ENCODE data around the gene SUSD1.

Gene SUSD1

DNA sequence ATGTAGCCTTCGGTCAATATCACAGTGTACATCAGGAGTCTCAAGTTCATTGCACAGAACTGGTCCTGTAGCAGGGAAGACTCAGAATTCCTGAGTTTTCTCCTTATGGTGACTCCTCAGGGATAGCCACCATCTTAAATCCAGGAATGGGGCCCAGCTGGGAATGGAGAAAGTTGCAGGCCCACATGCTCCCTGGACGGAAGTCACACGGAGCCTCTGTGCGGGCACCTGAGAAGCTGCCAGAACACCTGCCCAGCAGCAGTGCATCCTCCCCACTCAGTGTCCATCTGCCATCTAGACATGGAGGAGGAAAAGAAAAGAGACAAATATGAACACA is 133.9 kb downstream of the SUSD1 start:
- DNase-seq (ENCODE audit: low read depth) = no peak

DNA sequence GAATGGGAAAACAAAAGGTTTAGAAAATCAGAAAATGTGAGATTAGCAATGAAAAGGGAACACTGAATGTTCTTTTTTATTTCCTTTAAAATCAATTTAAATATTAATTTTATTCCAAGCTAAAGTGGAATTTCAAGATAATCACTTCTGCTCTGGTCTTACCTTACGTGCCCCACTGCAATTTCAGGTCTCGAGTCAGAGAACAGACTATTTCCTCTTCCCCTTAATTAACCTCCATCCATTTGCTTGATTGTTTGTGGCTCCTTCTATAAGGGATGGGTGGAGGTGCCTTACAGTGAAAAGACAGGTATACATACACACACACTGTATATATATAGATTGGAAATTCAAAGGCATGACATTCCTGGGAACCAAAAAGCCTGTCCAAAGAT is 137.1 kb downstream of the SUSD1 start:
- no peak for DNase-seq (ENCODE audit: low read depth)

DNA sequence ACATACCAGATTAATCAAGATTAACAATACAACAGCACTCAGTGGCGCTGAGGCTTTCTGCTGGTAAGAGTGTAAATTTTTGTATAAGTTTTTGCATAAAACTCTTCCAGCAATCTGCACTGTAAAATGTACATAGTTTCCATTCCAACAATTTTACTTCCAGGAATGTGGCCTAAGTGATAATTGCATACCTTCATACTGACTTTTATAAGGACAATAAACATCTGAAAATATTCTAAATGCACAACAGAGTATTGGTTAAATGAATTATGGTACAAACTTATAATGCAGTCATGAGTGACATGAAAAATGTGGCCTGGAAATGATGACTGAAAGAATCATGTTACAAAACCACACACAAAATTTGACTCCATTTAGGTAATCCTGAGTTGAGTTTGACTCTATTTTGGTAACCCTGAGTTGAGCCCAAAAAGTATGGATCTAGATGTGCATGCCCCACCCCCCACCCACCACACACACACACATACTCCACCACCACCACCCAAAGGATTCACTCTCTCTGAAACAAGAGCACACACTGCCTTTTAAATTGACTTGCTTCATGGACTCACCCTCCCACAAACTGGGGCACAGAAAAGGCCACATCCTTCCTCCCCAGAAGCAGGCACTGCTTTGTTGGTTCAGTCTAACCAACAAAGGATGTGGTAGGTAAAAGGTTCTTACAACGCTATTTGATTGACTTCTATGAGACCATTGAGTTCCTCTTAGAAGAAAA is 137.6 kb downstream of the SUSD1 start:
- peak; percentile 89 for DNase-seq (ENCODE audit: low read depth)

DNA sequence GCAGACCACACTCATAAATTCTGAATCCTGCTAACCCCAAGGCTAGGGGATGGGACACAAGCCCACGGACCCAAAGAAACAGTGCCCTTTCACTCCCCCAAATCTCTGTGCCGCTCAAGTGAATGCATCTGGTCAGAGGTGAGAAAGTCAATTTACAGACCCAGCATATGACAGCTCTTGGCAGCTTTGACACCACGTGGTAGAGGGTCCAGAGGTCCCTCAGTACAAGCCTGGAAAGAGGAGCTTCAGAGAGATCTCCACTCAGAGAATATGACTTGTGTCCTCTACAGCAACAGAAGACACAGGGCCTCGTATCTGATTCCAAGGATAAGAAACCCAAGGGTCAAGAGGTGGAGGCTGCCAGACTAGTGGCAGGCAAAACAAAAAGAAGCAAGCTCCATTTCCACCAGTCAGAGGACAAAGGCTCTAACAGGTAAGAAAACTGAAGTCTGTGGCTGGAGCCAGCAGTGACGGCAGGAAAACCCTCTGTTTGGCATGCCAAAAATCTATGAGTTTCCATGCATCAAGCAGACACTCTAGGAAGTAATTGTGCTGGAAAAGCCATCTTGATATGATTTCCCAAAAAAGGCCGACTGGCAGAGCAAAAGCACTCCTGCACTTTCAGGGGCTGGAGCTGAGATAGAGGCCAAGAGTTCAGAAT is 139.8 kb downstream of the SUSD1 start:
- DNase-seq (ENCODE audit: low read depth) = no peak

DNA sequence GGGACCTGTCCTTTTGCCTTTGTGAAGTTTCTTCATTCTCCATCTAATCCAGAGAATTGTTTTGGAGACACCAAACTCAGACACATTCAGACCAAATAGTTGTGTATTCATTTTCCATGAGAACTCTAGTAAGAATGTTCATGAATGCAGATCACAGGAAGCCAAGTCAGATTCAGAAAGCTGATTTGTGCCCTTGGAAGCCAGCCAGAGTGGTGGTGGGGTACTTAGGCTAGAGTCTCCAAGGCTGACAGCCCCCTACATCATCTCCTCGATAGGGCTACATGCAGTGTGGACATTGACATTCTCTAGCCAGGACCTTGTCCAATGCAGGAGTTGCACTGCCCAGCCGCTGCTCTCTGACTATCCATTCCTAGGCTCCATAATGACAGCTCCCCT is 140.9 kb downstream of the SUSD1 start:
- DNase-seq (ENCODE audit: low read depth) = no peak

DNA sequence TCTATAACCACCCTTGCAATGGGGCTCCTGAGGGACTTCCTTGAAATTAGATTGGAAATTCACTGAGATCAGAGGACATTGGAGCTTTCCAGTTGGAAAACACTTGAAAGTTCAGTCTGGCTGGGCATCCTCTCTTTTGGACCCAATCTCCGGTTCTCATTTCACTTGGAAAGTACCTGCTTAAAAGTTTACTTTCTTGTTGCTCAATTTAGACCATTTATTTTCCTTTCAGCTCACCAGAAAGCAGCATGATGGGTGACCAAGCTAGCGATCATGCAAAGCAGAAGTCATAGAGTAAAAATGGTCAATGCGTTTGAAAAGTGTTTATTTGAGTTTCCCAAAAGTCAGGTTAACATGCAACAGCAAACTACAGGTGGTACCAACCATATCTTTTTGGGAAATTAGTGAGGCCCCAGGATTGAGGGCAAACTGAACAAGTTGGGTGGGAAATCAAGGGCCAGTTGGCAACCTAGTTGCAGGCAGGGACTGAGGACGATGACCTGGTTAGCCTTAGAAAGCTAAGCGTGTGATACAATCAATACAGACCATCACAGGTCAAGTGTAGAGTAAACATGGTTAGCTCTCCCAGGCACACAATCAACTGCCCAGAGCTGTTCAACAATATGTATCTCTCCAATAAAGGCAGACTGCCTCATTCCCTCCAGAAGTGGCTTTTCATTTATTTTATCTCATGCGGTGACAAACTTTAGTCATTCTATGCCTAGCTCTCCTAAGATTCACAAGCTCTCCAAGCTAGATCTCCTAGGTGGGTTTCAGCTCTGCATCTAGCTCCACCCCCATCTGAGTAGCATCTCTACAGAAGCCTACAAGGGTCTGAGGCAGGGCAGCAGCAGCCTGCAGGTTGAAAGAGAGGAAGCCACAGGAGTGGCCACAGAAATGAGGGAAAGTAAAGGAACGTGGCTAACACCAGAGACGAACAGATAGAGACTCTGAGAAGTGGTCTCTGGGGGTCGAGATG is 141.6 kb downstream of the SUSD1 start:
- DNase-seq (ENCODE audit: low read depth) = no peak

DNA sequence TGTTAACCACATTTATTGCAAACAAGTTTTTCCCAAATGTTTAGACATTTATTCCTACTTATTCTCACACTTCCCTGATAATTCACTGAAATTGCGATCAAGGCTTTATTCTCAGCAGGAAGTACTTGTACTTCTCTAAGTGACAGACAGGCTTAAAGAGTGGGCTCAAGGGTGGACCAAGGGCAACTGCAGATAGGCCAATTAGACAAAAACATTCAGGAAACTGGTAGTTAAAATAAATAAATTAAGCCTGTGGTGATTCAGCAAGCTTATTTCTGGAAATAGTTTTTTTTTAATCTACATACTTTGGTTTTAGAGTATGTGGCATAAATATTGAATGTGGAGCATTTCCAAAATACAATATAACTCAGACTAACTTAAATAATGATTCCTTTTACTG is 142.4 kb downstream of the SUSD1 start:
- no peak for DNase-seq (ENCODE audit: low read depth)

DNA sequence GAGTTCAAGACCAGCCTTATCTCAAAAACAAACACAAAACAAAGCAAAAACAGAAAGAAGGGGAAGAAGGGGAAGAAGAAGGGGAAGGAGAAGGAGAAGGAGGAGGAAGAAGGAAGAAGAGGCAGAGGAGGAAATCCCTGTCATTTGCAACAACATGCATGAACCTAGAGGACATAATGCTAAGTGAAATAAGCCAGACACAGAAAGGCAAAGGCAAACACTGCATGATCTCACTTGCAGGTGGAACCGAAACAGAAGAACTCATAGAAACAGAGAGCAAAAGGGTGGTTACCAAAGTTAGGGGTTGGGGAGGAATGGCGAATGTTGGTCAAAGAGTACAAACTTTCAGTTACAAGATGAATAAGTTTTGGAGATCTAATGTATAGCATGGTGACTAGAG is 143.1 kb downstream of the SUSD1 start:
- DNase-seq (ENCODE audit: low read depth) = no peak

DNA sequence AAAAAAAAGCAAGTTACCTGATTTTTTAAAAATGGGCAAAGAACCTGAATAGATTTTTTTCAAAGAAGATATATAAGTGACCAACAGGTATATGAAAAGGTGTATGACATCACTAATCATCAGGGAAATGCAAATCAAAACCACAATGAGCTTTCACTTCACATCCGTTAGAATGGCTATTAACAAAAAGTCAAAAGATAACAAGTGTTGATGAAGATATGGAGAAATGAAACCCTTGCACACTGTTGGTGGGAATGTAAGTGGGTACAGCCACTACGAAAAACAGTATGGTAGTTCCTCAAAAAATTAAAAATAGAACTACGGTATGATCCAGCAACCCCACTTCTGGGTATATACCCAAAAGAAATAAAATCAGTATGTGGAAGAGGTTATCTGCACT is 143.7 kb downstream of the SUSD1 start:
- no peak for DNase-seq (ENCODE audit: low read depth)

DNA sequence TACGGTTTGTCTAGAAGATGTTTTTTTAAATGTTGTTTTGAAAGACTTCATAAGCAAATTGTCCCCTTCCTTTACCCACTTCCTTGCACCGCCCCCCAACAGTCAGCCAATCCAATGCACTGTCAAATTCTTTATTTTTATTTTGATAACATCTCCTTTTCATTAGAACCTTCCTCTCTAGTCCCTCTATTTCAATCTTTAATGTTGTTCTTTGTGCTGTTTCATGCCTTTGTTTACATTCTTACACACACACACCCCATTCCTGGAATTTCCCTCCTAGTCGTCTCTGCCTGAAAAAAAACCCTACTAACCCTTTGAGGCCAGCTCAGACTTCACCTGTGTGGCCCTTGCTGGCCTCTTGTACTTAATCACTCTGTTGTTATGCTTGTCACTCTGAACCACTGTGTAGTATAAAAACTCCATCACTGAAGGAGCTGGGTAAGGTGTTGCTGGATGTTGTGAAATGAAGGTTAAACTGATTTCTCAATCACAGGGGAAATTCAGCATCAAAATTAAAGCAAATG is 145.1 kb downstream of the SUSD1 start:
- DNase-seq (ENCODE audit: low read depth) = no peak

DNA sequence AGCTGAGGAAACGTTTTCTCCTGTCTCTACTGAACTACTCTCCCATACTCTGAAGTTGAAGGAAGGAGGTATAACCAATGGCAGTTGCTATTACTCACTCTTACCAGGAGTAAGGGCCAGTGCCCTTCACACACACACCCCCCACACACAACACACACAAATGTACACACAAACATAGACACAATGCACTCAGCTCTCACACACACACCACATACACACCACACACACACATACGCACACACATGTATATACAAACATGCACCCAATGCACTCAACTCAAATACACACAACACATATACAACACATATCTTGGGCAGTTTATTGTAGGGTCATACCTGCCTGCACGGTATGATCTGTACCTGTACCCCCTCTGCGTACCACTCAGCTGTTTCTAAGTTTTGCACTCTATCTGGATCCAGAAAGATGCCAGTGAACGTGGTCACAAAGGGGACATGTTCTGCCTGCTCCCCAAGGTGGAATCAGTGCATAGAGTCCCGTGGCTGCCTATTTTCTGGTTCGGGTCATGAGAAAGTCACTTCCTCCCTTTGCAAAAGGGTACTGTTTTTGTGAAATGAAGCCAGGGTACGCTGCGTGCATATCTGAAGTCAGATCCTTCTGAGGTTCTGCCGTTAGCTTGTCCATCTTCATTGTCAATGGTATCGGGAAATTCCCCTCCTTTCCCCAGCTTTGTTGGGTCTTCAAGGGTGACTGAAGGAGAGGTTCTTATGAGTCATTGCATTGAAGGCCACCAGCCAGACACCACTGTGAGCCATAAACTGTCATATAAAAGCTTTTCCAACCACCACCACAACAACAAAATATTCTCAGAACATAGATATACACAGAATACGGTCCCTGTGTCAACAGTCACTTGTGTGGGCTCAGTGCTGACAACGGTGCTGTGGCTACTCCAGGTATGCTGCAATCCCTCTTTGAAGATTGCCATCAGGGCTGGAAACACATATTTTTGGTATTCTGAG is 146.6 kb downstream of the SUSD1 start:
- no peak for DNase-seq (ENCODE audit: low read depth)

DNA sequence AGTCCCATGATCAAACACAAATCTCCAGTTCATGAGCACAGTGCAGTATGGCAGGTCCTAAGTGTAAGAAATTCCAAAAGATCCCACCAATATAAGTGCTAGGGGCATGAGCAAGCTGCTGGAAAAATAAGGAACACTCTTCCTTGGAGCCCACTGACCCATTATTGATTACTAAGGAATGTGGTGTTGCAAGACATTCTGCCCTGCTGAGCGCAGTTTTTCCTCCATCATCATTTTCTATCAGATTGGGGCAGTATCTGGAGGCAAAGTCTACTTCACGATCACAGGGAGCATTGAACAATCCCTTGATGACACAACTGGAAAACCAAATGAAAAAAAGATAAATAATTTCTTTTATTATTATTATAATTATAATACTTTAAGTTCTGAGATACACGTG is 149.2 kb downstream of the SUSD1 start:
- no peak for DNase-seq (ENCODE audit: low read depth)

DNA sequence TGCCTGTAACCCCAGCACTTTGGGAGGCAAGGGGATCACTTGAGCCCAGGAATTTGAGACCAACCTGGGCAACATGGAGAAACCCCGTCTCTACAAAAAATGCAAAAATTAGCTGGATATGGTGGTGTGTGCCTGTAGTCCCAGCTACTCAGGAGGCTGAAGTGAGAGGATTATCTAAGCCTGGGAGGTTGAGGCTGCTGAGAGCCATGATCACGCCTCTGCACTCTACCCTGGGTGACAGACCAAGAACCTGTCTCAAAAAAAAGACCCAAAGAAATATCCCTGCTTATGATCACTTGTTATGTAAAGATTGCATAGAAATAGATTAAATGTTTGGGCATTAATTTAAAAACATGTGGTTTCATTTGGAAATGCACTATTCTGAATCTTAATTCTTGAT is 153.4 kb downstream of the SUSD1 start:
- no peak for DNase-seq (ENCODE audit: low read depth)

DNA sequence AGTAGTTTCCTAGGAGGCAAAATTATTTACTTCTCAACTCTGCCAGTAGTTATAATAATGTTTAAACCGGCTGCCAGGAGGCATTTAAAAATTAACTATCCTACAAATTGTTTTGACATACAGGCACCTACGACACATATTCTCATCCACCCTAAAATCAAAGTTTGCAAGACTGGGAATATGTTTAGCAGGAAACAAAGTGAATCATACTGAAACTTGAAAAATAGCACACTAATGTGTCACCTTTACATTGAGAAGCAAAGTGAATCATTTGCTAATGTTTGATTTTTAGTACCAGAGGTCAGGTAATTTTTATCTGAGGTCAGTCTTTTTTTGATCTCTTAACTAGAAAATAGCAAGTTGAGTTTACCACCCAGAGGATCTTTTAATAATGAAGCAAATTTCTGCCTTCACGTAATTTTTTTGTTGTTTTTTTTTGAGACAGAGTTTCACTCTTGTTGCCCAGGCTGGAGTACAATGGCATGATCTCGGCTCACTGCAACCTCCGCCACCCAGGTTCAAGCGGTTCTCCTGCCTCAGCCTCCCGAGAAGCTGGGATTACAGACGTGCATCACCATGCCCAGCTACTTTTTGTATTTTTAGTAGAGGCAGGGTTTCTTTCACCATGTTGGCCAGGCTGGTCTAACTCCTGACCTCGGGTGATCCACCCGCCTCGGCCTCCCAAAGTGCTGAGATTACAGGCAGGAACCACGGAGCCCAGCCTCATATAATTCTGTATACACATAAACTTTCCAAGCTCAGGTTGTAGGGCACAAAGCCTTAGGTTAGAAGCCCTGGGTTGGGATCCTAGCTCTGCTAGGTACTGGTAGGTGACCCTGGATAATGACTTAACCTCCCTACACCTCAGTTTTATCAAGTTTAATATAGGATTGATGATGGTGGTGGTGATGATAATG is 154.2 kb downstream of the SUSD1 start:
- peak; percentile 67 for DNase-seq (ENCODE audit: low read depth)

DNA sequence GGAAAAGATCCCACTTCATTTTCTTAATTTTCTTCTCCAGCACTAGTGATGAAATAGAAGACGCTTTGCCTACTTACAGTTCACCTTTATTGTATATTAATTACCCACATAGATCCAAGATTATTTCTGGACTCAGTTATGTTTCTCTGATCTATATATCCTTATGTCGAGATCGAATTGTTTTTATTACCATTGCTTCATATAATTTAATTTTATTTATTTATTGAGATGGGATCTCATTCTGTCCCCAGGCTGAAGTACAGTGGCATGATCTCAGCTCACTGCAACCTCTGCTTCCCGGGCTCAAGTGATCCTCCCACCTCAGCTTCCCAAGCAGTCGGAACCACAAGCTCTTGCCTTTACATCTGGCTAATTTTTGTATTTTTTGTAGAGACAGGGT is 157.2 kb downstream of the SUSD1 start:
- DNase-seq (ENCODE audit: low read depth) = no peak

DNA sequence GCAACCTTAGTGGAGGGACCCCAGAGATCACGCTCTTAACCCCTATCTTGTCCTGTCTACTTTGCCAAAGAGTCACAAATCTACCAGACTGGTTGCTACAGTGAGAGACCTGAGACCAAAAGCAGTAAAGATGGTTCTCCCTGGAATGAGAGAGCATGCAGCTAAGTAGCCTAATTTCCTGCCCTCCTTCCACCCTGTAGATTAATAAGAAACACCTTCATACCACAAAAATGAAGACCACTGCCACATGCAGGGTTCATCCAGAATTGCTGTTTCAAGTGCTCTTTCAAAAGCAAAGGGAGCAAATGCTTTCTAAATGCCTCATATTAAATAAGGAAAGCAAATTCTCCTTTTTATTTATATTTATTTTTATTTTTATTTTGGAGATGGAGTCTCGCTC is 159.4 kb downstream of the SUSD1 start:
- no peak for DNase-seq (ENCODE audit: low read depth)

DNA sequence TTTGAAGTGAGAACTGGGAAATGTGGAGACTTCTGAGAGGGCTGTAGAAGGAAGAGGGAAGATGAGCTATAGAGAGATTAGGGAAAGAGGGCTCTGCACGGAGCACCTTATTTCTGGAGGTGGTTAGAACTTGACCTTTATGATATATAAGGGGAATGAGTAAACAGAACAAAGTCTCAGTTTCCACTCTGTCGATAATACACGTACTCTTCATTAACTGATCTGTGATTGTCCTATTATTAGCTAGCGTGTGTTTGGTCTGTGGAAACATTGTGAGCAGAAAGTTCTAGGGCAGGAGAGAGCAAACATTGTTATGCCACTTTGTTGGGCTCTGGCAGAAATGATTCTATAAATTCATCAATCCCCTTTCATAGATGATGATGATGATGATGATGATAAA is 159.9 kb downstream of the SUSD1 start:
- no peak for DNase-seq (ENCODE audit: low read depth)

DNA sequence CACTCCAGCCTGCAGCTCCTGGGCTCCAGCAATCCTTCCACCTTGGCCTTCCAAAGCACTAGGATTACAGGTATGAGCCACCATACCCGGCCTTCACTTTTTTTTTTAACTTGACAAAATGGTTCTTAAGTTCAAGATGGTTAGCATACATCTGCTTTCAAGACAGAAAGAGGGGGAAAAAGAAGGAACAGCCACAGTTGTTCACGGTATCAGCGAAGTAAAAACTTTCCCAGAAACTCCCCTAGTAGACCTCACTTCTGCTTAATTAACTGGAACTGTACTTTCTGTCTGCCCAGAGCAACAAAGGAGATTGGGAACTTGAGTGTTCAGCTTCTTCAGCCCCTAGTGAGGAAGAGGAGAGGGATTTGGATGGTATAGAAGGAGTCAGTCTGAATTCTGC is 161.8 kb downstream of the SUSD1 start:
- no peak for DNase-seq (ENCODE audit: low read depth)

DNA sequence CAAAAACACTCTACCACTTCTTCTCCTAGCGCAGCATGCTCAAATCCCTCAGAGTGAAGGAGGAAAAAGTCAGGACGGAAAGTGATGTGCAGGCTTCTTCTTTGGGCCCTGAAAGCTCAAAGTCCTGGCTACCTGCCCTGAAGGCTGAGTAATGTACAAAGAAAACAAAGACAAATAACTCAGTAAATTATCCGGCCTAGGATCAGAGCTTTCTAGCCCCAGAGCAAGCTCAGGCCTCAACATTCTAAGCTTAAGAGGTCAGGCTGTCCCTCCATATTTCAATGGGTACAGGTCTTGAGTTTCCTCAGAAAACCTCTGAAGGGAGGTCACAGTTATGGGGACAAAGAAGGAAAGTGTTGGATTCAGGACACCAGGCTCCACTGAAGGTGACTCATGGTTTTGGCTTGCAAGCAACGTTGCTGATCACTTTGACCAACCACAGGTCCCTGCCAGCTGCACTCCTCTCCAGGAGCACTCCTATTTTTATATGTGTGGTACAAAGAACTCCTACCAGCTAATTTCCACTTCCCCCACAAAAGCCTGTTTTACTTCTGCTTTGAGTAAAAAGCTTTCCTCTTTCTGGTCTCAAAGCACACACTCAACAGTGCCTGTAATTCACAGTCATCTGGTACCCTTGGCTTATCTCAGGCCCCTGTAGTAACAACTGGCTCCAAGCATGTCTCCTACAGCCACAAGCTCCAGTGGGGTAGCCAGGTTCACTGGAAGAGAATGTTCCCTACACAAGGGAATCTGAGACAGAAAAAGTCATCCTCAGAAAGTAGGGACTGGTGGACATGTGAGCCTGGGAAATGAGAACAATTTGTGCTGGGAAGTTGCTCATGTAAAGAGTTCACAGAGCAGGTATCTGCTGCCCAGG is 162.8 kb downstream of the SUSD1 start:
- DNase-seq (ENCODE audit: low read depth) = peak; percentile 83
